GM19043 (cell line): ENCODE data around the gene VPS37B.
"Not testable (repeated sequence)": the region's sequence is repeated elsewhere in the genome, so short reads cannot be mapped to it uniquely, and the experiment has no call there.

Experiments used
- ATAC-seq: cut with Tn5 transposase; IDR thresholded peaks from one replicate; pipeline ENCODE4 v1.9.1; 2021; ENCODE audit warnings: low read depth; ENCODE audit not compliant: unreplicated experiment

Gene VPS37B

DNA sequence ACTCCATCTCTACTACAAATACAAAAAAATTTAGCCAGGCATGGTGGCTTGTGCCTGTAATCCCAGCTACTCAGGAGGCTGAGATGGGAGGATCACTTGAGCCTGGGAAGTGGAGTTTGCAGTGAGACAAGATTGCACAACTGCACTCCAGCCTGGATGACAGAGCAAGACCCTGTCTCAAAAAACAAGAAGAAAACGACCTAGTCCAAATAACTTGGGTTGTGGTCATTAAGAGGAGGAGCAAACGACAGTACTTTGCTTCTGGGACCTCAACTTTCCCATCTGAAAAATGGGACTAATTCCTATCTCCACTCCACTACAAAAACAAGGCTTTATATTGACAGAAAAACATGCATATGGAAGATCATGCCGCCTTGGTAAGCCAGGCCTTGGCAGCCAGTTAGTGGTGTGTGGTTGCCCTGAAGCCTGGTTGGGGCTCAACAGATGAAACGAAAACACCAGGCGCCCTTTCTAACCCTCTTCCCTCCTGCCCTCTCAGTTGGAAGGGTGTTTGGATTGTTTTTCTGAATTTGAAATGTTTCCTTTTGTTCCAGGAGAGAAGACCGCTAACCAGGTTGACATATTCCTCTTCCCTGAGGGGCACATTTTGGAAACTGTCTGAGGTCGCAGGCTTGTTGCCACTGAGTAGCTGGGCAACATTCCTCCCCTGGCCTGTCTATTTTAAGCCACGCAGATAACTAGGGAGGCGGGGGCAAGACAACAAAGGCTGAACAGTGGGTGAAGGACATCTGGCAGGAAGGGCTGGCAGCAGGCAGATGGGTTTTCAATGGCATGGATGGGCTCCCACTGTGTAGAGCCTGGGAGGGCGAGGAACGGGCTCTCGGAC lies 13.7 kb upstream of the VPS37B start:
- no peak for ATAC-seq

DNA sequence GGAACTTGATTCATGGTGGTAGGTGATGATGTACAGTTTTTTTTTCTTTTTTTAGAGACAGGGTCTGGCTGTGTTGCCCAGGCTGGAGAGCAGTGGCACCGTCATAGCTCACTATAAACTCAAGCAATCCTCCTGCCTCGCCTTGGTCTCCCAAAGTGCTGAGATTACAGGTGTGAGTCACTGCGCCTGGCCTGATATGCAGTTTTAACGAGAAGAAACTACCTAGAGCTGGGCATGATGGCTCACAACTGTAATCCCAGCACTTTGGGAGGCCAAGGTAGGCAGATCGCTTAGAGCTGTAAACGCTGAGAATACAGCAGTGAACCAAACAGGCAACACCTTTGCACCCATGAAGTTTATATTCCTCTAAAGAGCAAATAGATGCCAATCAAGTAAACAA lies 13.0 kb upstream of the VPS37B start:
- ATAC-seq: no peak

DNA sequence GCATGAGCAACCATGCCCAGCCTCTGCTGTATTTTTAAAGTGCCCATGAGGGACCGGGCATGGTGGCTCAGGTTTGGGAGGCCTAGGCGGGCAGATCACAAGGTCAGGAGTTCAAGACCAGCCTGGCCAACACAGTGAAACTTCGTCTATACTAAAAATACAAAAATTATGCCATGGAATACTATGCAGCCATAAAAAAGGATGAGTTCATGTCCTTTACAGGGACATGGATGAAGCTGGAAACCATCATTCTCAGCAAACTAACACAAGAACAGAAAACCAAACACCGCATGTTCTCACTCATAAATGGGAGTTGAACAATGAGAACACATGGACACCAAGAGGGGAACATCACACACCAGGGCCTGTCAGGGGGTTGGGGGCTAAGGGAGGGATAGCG lies 9.3 kb upstream of the VPS37B start:
- not testable (repeated sequence) for ATAC-seq

DNA sequence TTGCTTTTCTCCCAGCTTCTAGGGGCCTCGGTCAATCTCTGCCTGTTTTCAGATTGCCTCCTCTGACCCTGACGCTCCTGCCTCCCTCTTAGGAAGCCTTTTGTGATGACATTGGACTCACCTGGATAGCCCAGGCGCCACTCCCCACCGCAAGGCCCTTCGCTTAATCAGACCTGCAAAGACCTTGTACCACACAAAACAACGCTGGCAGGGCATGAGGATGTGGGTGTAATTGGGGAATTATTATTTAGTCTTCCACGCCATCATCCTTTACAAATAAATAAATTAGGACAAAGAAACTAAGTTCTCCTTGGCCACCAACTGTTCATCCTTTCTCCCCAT lies 7.7 kb upstream of the VPS37B start:
- no peak for ATAC-seq

DNA sequence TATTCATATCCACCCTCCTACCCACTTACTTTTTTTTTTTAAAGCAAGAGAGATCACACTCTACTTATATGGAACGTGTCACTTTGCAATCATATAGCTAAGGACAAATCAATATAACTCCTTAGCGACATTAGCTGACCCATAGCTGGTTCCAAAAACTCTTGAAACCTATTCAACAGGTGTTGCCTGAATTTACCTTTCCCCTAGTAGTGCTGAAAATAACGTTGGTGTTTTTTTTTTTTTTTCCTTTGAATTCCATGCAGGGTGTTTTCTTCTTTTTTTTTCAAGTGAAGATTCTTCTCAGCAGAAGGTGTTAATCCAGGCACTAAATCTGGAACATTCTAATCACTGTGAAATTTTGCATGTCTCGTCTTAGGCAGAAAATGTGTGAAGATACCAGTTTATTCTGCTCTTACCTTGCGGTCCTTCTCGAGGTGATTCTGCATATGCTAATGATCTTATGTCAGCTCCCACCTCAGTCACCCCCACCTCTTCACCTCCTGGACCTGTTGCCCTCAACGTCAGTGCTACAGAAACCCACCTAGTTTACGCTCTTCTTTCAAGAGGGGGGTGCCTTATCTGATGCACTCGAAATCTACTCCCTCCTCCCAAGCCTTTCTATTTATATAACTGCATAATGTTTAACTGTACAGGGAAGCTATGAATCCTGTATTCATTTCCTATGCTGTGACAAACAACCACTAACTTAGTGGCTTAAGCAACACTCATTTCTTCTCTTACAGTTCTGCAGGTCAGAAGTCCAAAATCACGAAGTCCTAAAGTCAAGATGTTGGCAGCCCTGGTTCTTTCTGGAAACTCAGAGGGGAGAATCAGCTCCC lies 7.1 kb upstream of the VPS37B start:
- ATAC-seq: no peak

DNA sequence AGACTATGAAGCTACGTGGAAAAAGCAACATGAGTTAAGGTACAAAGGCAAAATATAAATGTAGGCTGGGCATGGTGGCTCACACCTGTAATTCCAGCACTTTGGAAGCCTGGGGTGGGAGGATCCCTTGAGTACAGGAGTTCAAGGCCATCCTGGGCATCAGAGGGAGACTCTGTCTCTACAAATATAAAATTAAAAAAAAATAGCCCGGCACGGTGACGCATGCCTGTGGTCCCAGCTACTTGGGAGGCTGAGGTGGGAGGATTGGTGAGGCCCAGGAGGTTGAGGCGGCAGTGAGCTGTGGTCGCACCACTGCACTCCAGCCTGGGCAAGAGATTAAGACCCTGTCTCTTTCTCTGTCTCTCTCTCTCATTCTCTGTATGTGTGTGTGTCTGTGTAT lies 4.0 kb upstream of the VPS37B start:
- no peak for ATAC-seq

DNA sequence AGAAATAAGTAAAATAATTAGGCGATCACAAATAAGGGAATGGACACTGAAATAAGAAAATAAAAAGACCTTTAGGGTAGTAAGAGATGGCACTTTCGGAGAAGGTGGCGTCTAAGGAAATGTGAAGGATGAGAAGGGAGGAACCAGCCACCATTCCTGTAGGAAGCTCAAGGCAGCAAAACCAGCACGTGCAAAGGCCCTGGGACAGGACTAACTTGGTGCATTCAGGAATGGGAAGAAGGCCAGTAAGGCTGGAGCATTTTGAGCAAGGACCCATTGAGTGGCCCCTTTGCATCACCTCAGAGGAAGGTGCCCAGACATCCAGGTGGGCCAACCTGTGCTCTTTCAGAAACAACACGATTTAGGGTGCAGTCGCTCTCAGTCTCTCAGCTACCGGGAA lies 738 bp upstream of the VPS37B start:
- no peak for ATAC-seq

DNA sequence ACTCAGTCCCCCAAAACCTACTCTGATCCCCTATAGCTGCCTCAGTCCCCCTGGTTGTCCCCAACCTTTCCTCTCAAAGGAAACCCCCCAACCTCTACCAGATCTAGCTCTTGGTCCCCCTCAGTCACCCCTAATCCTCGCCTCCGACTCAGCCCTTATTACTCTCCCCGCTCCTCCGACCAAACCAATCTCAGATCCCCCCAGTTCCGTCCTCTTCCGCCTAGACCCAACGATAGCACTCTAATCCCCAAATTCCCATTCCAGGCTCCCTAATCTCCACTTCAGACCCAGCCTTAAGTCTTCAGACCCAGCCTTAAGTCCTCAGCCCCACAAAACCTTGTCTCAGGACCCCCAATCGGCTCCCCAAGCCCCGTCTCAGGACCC lies 612 bp downstream of the VPS37B start:
- no peak for ATAC-seq

DNA sequence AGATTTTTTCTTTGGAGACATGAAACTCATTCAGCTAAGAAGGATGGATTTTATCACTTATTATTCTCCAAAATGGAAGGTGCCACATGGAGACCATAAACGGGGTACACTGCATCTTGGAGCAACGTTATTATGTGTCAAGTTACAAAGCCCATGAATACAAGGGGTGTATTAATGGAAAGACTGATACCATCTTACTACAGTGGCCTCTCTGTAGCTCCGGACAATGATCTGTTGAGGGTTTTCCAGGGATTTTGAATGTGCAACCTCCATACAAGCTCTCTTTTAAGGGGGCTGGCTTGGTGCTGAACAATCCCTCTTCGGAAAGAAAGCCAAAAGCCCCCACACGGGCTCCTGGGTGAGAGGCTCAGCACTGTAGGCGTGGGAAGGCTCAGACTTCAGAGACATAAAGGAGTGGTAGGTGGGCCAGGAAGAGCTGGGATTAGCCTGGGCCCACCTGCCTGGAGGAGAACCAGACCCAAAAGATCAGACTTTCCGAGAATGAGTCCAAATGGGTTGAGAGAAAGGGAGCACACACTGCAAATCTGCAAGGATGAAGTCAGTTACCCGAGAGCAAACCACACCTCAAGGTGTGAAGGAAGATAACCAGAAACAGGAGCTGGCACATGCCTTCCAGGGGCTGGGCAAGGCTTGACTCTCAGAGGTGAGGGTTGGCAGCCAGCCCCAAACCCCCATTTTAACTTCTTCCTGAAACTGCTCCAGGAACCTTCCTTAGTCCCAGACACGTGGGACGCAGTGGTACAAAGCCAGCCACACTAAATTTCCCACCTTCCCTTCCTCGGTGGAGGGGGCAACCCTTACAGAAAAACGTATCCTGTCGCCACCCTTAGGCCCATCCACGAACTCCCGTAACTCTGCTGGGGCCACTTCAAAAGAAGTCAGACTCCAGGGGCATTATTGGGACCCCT lies 1.5 kb downstream of the VPS37B start:
- ATAC-seq: no peak

DNA sequence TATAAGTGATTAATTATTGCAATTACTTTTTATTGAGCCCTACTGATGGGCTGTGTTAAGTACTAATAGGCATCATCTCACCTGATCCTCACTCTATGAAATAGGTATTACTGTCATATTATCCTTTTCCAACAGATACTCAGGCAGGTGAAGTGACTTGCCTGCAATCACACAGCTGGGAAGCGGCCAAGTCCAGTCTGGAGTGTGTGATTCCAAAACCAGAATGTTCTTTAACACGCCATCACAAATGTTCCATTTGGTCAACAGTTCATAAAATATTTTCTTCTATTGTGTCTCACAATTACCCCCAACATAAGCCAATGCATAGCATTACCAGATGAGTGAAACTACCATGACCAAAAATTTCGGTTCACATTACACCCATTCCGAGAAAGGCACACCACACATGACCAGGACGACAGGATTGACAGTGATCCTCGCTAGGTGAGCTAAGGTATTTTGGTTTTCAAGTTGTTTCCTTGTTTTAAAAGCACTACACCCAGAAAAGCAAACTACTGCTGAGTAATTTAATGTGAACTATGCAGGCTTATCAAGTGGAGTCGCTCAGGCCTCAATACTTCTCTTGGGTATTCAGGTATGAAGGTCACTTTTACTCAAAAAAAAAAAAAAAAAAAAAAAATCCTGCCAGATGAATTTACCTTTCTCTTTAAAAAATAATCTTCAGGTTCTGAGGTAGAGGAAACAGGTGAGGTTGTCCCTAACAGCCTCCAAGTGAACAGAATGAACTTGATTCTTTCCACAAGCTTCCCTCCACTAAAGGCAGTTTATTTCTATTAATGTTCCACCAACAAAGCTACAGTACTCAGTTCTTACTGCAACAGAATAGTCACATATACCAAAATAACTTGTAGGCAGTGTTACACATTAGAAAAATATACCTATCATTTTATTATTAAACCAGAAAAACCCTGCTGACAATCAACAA lies 2.4 kb downstream of the VPS37B start:
- no peak for ATAC-seq

DNA sequence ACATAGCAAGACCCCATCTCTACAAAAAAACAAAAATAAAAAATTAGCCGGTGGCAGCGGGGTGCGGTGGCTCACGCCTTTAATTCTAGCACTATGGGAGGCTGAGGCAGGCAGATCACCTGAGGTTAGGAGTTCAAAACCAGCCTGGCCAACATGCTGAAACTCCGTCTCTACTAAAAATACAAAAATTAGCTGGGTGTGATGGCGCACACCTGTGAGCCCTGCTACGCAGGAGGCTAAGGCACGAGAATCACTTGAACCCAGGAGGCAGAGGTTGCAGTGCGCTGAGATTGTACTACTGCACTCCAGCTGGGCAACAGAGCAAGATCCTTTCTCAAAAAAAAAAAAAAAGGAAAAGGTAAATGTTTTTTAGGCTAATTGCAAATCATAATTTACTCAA lies 3.2 kb downstream of the VPS37B start:
- not testable (repeated sequence) for ATAC-seq

DNA sequence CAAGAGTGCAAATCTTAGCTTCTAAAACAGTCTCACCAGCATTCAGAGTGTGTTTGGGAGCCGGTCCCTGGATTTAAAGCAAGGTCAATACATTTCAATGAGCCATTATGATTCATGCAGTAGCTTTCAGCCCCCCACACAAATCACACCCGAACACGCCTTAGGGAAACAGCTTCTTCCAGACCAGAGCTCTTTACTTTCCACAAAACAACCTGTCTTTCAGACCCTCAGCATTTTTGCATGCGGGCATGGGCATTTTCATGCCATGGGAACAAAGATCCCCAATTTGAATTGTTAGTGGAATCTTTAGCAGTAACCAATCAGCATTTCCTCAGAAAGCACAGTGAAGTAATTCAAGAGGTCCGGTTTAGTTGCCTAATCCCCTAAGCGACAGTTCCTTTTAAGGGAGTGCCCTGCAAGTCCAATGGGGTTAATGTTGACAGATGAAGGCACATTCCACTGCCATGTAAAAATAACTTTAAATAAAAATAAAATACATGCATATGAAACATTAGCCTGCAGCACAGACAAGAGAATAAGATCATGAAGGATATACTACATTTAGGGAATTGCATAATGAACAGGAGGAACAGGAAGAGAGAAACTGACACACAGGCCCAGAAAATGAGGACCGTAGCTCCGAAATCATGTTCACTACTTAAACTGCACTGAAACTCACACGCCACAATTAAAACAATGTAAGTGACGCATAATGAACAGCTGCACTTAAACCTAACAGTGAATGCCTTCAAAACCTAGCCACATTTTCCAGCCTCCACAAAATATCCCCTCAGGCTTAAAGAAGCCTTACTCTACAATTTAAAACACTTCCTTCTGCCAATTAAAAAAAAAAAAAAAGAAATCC lies 4.0 kb downstream of the VPS37B start:
- no peak for ATAC-seq

DNA sequence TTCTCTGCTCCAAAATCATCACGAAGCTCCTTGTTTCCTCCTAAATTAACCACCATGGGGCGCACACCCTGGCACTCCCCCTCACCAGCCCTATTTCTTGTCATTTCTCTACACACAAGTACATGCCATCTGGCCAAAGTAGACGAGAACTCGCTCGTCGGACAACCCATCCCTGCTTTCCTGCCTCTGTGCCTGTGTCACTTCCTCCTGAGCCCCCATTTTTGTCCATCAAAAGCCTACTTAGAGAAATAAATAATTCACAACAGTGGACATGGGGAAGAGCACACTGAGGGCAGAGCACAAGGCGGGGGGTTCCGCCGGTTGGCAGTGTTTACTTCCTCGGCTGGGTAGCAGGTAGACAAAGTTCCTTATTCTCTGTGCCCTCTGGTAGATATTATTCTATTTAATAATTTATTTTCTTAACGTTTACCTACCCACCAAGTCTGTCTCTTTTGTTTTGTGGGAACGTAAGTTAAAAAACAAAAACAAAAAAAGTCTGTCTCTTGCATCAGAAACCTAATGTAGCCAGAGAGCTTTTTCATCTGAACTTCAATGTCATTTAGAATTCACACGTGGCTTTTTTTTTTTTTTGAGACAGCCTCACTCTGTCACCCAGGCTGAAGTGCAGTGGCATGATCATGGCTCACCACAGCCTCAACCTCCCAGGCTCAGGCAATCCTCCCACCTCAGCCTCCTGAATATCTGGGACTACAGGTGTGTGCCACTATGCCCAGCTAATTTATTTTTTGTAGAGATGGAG lies 6.0 kb downstream of the VPS37B start:
- no peak for ATAC-seq

DNA sequence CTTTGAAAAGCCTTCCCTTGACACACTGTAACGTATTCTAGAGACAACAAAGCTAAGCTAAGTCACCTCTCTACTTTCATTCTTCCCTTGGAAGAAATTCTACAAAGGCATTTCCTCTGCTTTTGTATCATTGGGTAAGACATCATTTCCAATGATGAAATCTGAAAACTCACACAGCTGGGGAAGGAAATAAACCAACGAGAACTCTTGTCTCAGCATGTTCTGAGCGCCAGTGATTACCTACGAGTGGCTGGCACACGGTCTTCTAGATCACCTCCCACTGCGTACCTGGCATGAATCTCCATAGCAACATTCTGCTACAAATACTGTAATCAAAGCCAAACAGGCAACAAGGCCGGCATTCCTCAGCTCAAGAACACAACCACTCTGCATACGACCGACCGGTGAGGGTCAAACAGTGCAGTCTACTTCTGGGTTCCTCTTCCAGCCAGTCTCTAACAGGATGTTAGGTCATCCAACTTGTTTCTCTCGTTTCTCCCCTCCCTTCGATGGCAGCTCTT lies 7.6 kb downstream of the VPS37B start:
- ATAC-seq: no peak

DNA sequence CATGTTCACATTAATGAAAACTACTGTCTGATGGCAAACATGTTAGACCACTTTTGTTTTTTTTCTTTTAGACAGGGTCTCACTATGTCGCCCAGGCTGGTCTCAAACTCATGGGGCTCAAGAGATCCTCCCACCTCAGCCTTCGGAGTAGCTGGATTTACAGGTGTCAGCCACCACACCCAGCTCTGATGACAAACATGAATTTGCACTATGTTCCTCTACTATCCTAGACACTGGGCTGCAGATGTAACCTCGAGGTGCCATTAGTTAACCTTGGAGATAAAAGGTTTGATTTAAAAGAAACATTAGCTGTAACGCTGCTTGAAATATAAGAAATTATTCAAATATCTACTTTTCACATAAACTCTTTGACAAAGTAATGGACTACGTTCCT lies 8.1 kb downstream of the VPS37B start:
- peak; percentile 22 for ATAC-seq

DNA sequence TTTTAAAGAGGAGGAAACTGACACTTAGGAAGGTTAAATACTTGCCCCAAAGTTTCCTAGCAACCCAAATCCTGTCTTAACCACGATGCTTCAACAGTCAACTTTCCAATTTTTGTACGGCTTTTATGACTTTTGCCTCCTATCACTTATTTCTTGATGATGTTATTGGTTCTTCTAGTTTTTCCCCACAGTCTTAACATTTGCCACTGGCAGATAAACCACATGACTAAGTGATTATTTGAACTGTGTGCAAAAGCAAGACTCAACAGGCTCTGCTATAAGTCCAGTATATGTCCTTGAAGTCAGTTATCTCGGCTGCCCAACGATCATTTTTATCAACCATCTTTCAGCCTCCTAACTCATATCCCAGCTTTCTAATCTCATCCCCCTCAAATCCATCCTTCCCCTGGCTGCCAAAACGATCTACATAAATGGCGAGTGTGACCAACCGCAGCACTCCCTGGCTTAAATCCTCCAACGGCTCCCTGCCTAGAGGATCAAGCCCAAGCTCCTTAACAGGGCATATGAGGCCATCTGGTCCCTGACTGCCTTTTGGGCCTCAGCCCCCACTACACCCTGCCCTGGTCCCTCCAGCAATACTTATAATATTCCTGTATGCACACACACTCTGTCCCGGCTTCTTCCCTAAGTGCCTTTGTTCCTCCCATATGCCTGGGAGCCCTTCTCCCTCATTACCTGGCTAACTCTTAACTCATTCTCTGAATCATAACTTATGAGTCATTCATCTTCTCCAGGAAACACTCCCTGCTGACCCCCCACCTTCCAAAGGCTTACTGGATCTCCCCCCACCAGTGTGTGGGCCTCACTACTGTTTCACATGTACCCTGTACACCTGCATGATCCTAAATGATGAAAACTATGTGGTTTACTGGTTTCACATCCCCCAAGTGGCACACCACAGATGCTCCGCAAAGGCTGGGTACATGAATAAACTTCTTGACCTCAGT lies 8.8 kb downstream of the VPS37B start:
- ATAC-seq: peak; percentile 71

DNA sequence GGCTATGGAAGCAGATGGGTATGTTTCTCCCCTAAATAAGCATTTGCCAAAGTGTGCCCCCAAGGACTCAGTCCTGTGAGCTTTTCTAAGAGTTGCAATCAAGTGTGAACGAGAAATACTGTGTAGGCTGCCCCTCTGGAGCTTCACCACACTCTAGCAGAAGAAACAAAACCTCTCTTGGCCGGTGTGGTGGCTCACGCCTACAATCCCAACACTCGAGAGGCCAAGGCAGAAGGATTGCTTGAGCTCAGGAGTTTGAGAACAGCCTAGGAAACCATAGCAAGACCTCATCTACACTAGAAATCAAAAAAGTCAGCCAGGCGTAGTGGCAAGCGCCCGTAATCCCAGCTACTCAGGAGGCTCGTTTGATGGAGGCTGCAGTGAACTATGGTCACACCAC lies 9.8 kb downstream of the VPS37B start:
- no peak for ATAC-seq
